ENCODE data around the gene SIRT6.

DNA sequence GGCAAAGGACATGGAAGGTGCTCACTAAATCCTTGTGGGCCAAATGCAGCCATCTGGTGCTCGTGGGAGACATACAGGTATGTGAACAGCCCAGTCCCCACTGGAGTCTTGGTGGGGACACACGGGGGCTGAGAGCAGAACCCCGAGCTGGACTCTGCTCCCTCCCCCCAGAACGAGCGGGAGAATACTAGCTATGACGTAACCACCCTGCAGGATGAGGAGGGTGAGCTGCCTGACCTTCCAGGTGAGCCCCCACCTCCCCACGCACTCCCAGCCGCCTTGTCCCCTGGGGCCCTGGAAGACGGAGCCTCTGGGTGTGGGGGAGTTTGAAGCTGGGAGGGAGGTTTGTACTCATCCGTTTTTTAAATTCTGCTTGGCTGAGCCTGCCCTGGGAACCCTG, 33.4 kb upstream of the SIRT6 start:
- TF ChIP-seq EZH2 (IDR thresholded peaks at IDR 0.05; ENCODE audit: low read length, missing control alignments), result no peak
- TF ChIP-seq, protein P1, sequence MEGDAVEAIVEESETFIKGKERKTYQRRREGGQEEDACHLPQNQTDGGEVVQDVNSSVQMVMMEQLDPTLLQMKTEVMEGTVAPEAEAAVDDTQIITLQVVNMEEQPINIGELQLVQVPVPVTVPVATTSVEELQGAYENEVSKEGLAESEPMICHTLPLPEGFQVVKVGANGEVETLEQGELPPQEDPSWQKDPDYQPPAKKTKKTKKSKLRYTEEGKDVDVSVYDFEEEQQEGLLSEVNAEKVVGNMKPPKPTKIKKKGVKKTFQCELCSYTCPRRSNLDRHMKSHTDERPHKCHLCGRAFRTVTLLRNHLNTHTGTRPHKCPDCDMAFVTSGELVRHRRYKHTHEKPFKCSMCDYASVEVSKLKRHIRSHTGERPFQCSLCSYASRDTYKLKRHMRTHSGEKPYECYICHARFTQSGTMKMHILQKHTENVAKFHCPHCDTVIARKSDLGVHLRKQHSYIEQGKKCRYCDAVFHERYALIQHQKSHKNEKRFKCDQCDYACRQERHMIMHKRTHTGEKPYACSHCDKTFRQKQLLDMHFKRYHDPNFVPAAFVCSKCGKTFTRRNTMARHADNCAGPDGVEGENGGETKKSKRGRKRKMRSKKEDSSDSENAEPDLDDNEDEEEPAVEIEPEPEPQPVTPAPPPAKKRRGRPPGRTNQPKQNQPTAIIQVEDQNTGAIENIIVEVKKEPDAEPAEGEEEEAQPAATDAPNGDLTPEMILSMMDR (conservative IDR thresholded peaks at IDR 0.05 in 1 of 2, IDR thresholded peaks at IDR 0.05 in 1 of 2; ENCODE audit: low read depth in 1 of 2, low read length in 2 of 2), result no peak

Measured in fibroblast of lung (primary cell).